Measurements from ENCODE around the gene KRTAP3-3.

DNA sequence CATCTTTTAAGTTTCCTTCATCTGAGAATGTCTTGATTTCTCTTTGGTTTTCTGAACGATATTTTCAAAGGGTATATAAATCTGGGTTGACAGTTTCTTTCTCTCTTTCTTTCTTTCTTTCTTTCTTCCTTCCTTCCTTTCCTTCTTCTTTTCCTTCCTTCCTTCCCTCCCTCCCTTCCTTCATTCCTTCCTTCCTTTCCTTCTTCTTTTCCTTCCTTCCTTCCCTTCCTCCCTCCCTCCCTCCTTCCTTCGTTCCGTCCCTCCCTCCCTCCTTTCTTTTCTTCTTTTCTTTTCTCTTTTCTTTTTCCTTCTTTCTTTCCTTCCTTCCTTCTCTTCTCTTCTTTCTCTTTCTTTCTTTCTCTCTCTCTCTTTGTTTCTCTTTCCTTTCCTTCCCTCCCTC lies 19.6 kb downstream of the KRTAP3-3 start:
- TF ChIP-seq, protein P1, sequence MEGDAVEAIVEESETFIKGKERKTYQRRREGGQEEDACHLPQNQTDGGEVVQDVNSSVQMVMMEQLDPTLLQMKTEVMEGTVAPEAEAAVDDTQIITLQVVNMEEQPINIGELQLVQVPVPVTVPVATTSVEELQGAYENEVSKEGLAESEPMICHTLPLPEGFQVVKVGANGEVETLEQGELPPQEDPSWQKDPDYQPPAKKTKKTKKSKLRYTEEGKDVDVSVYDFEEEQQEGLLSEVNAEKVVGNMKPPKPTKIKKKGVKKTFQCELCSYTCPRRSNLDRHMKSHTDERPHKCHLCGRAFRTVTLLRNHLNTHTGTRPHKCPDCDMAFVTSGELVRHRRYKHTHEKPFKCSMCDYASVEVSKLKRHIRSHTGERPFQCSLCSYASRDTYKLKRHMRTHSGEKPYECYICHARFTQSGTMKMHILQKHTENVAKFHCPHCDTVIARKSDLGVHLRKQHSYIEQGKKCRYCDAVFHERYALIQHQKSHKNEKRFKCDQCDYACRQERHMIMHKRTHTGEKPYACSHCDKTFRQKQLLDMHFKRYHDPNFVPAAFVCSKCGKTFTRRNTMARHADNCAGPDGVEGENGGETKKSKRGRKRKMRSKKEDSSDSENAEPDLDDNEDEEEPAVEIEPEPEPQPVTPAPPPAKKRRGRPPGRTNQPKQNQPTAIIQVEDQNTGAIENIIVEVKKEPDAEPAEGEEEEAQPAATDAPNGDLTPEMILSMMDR (IDR thresholded peaks at IDR 0.05; ENCODE audit: poor library complexity), result no peak
- no peak for TF ChIP-seq EZH2 (IDR thresholded peaks at IDR 0.05; ENCODE audit: borderline replicate concordance)
